NCI-H1092 (cell line): ENCODE results near the gene BTBD1.
A peak's percentile ranks its signal among the peaks of the same experiment; 100 is the strongest.

Experiments used
- DNase-seq: peaks from one replicate; lab custom pipeline; 2025; lab: John Stamatoyannopoulos, UW

Gene BTBD1

DNA sequence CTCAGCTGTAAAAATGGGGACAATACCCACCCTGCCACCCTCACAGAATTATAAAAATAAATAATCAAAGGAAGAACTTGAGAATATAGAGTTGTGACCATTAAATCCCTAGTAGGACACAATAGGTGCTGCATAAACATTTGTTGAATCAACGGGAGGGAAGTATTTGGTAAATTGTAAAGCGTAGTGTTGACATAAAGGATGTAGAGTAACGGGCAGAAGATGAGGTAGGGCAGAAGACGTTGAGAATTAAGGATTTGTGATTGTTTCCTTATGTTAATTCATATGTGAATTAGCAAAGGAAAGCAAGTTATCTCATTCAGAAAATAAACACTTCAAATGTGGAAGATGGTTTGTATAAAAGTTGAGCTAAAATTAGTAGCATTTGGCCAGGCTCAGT is 73.9 kb downstream of the BTBD1 start:
- DNase-seq: no peak

DNA sequence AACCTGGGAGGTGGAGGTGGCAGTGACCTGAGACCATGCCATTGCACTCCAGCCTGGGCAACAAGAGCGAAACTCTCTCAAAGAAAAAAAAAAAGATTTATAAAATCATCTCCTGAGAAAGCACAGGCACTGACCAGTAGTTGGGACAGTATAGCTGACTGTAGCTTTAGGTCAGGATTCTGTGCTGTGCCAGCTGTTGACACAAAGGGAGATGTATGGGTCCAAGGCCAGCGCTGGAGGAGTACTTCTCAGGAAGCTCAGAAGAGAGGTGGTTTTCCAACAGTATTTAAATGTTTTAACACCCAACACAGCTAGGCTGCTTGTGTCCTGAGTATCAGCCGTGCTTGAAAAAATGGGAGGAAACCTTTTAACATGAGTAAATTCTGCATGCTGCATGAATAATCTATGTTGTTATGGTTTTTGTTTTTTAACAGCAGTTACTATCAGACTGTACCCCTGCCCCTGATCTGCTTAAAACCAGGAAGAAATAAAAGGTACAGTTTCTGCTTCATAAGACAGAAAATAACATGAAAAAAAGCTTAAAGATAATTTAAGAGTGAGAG is 74.5 kb downstream of the BTBD1 start:
- no peak for DNase-seq

DNA sequence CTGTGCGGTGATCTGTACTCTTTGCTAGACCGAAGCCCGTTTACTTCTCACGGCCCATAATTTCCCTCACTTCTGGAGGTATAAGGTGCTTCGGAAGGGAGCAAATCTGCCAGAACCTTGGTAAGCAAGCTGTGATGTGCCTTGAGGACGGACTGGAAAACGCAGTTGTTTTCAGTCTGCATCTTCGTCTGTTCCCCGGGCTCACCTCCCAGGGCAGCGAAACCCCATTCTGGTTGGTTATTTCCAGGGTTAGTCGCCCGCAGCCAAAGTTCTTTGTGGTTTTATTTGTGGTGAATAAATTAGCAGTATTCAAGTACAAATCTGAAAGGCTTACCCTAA is 80.6 kb downstream of the BTBD1 start:
- DNase-seq: no peak

DNA sequence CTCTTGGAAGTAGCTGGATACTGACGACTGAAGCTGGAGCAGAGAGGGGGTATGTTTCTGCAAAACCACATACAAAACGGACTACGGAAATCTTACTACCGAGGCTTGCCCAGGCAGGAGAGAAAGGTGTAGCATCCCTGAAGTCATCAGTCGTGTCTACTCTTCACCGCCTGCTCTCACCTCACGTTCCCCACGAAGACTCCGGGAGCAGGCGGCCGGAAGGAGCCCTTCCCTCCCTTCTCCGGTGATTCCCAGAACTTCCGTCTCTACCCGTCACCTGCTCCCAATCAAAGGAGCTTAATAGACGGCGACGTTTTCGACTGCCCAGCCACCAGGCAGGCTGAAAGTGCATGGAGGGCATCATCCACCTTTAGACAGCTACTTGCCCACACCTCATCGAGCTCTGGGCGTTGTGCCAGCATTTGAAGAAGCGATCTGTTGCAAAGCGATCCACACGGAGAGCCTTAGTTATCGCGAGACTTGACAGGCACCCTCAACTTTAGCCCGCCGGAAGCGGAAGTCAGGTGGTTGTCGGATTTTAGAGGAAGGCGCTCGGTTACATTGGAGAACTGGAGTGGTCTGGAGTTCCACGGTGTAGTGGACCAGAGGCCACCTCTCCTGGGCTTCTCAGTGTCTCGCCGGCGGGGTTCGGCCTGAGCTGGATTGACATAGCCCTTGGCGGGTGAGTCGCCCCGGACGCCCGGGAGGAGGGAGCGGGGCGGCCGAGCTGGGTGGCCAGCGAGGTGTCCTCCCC is 81.2 kb downstream of the BTBD1 start, which contains the start of gene RAMAC:
Gene RAMAC, plus strand, starts transcription at position 523 of the 754 bp plus-strand sequence. CDS start 2,809 bp downstream, outside the sequence.
- DNase-seq: peak; percentile 92

DNA sequence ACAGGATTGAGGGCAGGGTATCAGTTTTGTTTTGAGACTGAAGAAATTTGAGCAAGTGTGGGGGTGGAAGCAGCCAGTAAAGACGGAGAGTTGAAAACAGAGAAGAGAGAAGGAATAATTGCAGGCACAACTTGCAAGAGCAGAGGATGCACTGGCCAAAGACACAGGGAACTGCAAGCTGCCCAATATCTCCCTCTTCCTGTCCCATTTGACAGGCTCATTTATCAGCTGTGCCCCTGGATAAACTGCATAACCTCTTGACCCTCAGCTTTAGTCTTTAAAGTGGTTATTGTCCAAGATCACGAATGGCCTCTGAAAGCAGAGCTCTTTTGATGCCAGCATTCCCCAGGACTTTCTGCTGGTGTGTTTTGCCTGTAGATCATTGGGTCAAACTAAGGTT is 86.1 kb downstream of the BTBD1 start:
- DNase-seq: no peak

DNA sequence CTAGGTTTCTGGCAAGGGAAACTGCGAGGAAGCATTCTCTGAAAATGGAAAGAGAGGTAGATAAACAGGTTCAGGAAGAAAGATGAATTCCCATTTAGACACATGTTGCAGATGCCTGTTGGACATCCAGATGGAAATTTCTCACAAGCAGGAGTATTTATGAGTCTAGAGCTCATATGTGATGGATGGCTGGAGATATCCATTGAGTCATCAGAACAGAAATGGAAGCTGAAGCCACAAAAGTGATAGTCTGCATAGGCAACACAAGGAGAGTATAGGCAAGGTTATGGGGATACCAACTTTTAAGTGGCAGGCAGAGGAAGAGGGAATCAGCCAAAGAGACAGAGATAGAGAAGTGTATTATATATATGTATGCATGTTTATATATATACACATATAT is 87.3 kb downstream of the BTBD1 start:
- no peak for DNase-seq

DNA sequence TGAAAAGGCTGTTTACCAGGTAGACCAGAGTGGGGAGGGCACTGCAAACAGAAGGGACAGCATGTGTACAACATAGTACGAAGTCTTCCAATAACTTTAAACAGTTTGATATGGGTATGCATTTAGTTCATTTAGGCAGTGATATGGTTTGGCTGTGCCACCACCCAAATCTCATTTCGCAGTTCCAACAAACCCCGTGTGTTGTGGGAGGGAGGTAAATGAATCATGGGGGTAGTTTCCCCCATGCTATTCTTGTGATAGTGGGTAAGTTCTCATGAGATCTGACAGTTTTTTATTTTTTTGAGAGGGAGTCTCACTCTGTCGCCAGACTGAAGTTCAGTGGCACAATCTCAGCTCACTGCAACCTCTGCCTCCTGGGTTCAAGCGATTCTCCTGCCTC is 88.6 kb downstream of the BTBD1 start:
- no peak for DNase-seq

DNA sequence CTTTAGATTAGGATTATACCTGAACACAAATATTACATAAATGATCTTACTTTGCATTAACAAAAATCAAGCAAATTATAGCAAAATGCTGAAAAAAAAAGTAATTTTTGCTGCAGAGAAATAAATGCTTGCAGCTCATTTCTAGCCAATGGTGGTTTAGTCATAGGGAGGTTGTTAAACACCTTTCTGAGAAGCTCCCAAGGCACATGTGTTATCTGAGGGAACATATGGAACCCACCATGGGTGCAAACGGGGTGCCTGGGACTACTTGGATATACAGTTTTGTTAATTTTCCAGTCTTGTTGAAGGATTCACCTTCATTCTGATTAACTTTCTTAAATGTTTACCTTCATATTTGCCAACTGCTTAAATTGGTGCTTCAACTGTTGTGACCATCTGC is 90.0 kb downstream of the BTBD1 start:
- DNase-seq: no peak

DNA sequence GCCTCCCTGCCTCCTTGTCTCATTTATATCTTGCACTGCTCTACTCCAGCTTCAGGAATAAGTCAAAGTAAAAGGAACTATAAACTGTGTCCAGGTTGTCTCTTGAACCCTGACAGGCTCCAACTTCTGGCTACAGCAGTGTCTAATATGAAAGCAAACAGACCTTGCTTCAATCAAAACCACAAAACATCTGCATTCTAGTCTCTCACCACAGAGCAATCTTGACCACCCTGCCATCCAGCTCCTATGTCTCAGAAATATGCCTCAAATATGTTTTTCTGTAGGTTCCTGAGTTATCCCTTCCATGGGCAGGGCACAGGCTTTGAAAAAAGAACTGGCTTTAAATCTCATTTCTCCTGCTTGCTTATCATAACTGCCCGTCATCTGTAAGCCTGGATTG is 94.1 kb downstream of the BTBD1 start:
- DNase-seq: no peak

DNA sequence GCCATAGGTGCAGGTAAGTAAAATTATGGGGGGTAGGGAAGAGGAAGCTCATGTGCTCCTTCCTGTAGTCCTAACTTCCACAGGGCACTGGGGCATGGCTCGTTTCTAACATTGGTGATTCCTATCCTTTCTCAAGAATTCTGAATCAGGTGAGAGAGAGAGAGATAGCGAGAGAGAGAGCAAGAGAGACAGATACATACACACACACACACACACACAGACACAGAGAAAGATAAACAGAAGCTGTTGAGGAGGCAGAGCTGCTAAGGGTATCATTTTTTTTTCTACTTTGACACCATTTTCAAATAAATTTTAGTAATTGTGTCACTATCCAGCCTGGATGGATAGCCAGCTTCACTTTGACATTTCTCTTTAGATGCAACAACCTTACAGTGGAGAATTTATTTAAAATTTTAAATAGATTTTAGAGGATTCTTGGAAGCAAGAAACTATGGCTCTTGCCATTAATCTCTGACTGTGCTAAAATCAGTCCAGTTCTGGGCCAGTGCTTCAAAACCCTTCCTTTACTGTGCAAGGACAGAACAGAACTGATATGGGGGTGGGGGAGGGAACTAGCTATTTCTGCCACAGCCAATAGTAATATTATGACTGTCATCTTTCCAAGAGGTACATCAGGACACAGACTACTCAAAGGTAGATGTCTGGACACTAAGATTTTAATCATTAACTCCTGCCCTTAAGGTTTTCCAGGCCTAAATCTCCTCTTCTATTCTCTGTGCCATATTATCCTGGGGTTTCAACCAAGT is 95.7 kb downstream of the BTBD1 start:
- no peak for DNase-seq

DNA sequence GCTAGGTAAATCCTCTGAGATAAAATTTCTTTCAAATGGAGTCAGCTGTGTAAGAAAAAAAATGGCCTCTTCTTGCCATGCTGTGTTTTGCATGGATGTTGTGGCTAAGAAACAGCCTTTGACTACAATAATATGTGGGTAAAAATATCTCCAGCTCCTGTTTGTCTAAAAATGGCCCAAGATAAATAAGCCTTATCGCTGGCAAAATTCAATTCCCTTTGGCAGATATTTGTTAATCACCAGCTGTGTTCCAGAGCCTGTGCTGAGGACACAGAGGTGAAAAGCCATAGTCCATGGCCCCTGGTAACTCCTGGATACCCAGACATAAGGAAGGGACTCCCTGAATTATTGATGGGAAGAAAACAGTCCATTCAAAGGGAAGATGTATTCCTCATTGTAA is 96.4 kb downstream of the BTBD1 start:
- DNase-seq: no peak

DNA sequence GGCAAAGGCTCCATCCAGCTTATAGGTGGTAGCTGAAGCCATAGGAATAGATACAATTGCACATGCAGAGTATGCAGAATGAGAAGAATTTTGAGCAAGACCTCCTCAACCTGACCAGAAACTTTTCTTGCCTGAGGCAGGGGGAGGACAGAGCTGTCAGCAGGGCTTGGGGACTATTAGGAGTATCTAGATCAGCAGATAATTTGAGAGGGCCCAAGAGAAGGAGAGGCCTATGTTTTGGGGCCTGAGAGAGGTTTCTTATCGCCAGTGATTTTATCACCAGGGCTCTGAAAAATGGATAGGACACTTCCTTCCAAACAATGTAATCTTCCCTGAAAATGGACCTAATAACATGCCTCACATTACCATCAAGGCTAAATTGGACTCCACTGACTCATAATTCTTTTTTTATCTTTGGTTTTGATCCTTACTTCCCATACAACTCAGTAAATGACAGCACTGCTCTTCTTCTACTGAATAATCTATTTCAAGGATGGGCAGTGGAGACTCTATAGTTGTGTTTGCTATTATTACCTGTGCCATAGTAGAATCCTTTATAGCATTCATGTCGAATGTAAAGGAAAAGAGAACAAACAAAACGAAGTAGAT is 96.9 kb downstream of the BTBD1 start:
- DNase-seq: no peak

DNA sequence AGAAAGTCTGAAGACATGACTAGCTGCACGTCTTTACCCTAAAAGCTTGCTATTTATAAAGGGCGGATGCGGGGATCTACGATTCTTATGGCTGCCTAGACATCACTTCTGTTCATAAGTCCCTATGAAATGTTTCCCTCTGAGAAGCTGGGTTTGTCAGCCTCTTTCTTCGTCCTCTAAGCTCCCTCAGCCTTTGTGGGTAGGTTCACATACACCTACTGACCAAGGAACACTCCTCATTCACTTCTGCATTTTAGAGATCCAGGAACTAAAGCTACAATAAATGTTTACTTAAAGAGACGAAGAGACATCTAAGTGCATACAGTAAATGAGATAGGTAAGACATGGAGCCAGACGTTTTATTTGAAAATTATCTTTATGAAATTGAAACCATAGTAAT is 97.7 kb downstream of the BTBD1 start:
- DNase-seq: no peak

DNA sequence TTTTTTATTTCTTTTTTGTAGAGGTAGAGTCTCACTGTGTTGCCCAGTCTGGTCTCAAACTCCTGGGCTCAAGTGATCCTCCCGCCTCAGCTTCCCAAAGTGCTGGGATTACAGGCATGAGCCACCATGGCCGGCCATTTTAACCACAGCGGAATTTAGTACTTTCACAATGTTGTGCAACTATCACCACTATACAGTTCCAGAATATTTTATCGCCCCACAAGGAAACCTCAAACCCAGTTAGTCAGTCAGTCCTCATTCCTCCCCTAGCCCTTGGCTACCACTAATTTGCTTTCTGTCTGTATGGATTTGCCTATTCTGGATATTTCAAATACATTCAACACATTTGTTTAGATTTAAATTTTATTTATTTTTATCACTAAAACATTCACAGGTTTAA is 99.0 kb downstream of the BTBD1 start:
- DNase-seq: no peak

DNA sequence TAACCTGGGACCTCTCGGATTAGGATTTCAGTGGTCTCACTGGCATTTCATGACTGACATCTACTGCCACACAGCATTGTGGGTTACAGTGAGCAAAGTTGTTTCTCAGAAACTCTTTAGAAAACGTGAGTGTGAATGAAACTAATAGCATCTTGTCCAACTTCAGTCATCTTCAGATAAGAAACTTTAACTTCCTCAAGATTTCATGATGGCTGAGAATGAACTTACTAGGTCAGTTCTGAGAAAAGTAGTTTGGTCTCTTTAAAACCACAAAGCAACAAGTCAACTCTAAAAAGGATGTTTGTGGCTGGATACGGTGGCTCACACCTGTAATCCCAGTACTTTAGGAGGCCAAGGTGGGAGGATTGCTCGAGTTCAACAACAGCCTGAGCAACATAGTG is 100.4 kb downstream of the BTBD1 start:
- no peak for DNase-seq
